Activated T-cell treated with anti-CD3 and anti-CD28 coated beads for 24 hours (primary cell): ENCODE results near the gene NME1.
"Not testable (repeated sequence)": the region's sequence is repeated elsewhere in the genome, so short reads cannot be mapped to it uniquely, and the experiment has no call there.

Source experiments
- DNase-seq: peaks from one replicate; pipeline ENCODE4 v3.0.0-alpha.2; 2020; ENCODE audit warnings: low read depth

Gene NME1

GRCh38 chr17:51144266-51145022, 8.9 kb upstream of the NME1 start:
- DNase-seq: no peak

DNA sequence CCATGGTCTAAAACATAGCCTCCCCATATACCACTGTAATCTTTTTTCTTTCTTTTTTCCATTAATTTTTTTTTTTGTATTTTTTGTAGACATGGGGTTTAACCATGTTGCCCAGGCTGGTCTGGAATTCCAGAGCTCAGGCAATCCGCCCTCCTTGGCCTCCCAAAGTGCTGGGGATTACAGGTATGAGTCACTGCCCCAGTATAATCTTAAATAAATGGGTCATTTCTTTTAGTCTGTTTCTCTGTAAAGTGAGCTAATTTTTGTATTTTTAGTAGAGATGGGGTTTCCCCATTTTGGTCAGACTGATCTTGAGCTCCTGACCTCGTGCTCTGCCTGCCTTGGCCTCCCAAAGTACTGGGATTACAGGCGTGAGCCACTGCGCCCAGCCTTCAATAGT, 5.7 kb upstream of the NME1 start:
- DNase-seq: no peak

GRCh38 chr17:51149163-51149562, 4.2 kb upstream of the NME1 start:
- no peak for DNase-seq

- no peak for DNase-seq
These were observed 2.4 kb upstream of the NME1 start for GRCh38 chr17:51150932-51151331.

DNA sequence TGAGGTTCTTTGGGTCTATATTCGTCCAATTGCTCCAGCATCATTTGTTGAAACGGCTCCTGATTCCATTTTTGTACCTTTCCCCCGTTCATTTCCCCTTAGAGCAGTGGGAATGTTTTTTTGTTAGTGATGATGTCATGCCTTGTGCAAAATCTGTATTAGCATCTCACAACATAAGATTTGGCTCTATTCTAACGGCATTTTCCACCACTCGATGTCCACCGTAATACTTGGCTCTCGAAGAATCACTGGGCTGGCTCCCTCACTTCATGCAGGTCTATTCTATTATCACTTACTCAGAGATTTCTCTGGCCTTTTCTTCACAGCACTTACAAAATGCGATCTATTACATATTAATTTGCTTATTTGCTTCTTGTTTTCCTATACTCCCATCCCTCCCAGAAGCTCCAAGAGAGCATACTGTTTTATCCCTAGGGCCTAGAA, 571 bp upstream of the NME1 start:
- DNase-seq: no peak

GRCh38 chr17:51154176-51154575, 817 bp downstream of the NME1 start:
- no peak for DNase-seq

- no peak for DNase-seq
These were observed 2.1 kb downstream of the NME1 start for GRCh38 chr17:51155416-51155815.

DNA sequence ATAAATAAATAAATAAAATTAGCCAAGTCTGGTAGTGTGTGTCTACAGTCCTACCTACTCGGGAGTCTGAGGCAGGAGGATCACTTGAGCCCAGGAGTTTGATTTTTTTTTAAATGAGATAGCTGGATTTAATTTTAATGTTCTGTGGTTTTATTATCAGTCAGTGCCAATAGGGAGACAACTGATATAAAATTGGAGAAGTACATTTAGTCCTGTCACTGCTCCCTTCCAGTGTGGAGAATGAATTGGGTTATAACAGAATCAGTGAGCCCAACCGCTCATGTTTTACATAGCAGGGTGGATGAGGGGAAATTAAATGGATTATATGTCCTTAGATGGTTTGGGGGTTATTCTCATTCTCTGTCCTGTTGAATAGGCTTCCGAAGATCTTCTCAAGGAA, 6.2 kb downstream of the NME1 start:
- no peak for DNase-seq

DNA sequence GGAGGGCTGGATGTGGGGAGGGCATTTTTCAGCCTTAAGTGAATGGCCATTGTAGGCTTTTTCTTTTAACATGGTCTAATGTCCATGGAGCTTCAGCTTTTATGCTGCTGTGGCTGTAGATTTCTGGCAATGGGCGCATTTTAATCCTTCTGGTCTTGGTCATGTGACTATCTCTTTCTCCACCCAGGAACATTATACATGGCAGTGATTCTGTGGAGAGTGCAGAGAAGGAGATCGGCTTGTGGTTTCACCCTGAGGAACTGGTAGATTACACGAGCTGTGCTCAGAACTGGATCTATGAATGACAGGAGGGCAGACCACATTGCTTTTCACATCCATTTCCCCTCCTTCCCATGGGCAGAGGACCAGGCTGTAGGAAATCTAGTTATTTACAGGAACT, 8.2 kb downstream of the NME1 start:
- no peak for DNase-seq

- peak; percentile 8 for DNase-seq
These were observed 11.7 kb downstream of the NME1 start for GRCh38 chr17:51164911-51165679.

DNA sequence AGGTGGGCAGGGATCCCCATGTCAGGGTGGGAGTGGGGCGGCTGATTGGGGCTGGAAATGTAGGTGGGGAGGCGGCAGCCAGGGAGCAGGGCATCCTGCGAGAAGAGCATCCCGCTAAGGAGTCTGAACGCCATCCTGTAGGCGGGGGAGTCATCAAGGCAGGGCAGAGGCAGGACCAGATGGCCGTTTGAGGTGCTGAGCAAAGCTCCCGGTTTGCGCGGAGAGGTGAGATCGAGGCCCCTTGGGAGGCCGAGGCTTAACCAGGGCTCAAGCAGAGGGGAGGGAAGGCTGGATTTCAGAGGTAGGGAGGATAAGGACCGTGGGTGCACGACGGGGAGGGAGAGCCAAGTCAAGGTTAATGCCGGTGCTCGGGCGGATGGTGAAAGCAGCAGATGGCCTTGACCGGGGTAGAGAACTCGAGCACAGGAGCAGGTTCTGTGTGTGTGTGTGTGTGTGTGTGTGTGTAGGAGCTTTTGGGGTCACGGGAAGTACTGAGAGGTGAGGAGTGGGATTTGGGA, 12.4 kb downstream of the NME1 start:
- no peak for DNase-seq

DNA sequence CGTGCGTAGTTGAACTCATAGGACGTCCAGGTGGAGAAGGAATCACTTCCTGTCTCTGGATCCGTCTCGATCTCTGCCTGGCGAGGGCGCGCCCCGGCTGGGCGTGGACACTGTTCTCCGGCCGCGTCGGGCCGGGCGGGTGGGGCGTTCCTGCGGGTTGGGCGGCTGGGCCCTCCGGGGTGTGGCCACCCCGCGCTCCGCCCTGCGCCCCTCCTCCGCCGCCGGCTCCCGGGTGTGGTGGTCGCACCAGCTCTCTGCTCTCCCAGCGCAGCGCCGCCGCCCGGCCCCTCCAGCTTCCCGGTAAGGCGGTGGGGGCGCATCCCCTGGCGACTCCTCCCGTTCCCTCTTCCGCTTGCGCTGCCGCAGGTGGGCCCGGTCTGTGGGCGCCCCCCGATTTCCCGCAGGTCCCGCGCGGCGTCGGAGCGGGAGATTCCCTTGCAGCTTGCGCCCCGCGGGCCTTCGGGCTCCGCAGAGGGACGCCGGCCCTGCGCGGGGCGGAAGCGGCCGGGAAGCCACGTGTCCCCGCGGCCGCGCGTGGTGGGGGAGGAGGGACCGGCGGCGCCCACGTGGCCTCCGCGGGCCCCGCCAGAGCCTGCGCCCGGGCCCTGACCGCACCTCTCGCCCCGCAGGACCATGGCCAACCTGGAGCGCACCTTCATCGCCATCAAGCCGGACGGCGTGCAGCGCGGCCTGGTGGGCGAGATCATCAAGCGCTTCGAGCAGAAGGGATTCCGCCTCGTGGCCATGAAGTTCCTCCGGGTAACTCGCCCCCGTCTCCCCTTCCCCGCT, 13.0 kb downstream of the NME1 start, which contains the start of gene NME2:
TSS of gene NME2 (plus strand) at position 214 of the 789 bp plus-strand sequence. CDS start at position 634, 420 bp downstream.
- peak; percentile 72 for DNase-seq

GRCh38 chr17:51166987-51167931, 13.9 kb downstream of the NME1 start:
- DNase-seq: peak; percentile 59

DNA sequence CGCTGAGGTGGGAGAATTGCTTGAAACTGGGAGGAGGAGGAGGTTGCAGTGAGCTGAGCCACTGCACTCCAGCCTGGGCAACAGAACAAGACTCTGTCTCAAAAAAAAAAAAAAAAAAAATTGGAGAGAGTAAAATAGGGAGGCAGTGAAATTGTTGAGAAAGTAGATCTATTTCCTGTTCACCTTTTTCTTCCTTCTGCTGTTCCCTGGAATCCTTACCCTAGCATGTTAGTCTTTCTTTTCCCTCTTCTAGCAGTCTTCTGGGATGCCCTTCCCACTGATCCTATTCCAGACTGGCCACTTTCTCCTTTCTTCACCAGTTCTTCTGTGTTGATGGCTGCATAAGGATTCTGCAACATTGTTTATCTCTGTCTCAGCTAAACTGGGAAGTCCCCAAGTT, 16.0 kb downstream of the NME1 start:
- DNase-seq: no peak

- no peak for DNase-seq
These were observed 17.4 kb downstream of the NME1 start for GRCh38 chr17:51170736-51171135.

GRCh38 chr17:51172030-51172429, 18.7 kb downstream of the NME1 start:
- DNase-seq: not testable (repeated sequence)

GRCh38 chr17:51180486-51180885, 27.1 kb downstream of the NME1 start:
- DNase-seq: no peak

- DNase-seq: no peak
These were observed 30.8 kb downstream of the NME1 start for GRCh38 chr17:51184124-51184523.

DNA sequence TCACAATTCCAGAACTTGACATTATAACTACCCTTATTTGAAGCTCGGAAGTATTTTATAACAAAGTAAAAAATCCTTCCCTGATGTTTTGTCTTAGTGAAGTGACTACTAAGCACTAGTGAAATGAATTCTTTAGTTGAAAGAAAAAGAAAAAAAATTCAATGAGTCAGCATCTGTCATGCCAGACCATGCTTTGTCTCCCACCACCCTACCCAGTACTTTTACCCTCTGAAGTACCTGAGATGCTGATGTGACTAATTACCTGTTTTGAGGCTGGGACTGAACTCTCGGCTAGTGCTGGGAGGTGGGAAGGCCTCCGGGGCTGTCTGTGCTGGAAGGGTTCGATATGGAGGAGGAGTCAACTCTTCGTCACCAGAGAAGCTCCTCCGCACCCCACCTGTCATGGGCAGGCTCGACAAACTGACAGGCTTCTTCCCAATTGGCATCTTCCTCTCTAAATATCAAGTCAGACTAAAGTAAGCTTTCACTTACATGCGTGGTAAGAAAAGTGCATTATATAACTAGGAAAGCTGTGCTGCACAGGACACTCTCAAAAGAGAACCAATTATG, 32.5 kb downstream of the NME1 start:
- no peak for DNase-seq

- DNase-seq: no peak
These were observed 35.0 kb downstream of the NME1 start for GRCh38 chr17:51188271-51188833.
